GM18909 (cell line): ENCODE data around the gene PHF14.

ENCODE experiments used
- ATAC-seq: cut with Tn5 transposase; IDR thresholded peaks from one replicate; pipeline ENCODE4 v1.9.1; 2021; ENCODE audit warnings: mild to moderate bottlenecking; ENCODE audit not compliant: unreplicated experiment, poor library complexity

PHF14 gene

GRCh38 chr7:11166051-11166450 lies 192.4 kb downstream of the PHF14 start:
- no peak for ATAC-seq

- no peak for ATAC-seq
These were observed 195.0 kb downstream of the PHF14 start for GRCh38 chr7:11168650-11169170.

DNA sequence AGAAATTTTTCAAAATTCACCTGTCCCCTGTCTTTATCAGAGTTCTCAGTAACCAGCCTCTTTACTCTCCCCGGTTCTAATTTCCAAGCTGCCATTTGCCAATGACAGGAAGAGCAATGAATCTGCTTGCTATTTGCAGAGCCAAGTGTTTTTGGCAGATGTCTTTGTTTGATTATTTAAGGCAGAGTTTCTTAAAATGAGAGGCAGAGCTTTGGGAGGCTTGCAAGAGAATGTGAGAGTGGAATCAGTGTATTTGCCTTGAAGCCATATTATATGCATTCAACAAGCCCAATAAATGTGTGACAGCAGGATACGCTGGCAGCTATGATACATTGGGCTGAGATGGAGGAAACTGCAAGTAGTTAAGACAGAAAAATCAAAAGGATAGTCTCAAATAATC lies 196.5 kb downstream of the PHF14 start:
- ATAC-seq, result no peak

DNA sequence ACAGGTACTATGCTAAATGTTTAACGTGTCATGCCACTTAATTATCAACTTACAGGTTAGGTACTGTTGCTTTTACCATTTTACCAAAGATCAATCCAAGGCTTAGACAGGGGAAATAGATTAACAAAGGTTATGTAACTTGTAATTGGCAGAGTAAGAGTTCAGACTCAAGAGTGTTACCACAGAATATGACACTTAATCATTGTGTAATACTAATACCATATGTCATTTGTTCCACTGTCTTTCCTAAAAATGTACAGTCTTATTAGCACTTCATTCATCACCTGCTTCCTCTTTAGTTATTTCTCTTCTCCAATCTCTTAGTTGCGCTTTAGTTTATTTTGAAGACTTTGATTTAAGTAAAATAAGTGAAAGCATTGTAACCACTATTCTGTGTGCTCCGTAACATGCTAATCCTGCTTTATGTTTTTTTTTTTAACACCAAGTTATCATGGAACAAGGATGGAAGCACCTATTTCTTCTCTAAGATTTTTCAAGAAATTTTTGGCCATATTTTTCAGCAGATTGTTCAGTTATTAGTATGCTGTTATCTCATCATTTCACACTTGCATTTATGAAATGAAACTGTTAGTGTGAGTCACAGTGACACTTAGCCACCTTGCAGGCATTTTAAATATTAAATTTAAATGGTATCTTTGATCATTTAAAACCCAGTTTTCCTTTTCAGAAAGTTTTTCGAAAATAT lies 197.3 kb downstream of the PHF14 start:
- no peak for ATAC-seq

DNA sequence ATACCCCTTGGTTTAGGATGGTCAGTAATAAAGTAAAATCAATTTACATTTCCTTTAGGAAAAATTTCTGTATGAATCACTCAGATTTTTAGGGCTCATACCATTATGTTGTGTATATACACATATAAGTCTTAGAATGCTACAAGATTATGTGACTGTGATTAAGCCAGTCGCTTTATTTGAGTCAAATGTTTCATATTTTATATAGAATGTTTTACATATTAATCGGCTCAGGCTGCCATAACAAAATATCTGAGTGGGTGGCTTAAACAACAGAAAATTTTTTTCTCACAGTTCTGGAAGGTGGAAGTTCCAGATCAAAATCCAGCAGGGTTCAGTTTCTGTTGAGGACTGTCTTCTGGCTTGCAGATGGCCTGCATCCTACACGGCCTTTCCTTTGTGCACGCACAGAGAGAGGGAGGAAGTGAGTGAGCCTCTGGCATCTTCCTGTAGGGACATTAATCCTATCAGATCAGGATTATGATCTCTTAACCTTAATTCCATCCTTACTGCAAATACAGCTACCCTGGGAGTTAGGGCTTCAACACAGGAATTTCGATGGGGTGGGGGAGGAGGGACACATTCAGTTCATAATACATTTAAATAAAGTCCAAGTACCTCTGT lies 198.0 kb downstream of the PHF14 start:
- no peak for ATAC-seq

GRCh38 chr7:11172835-11173234 lies 199.2 kb downstream of the PHF14 start:
- no peak for ATAC-seq

GRCh38 chr7:11175371-11175770 lies 201.7 kb downstream of the PHF14 start:
- no peak for ATAC-seq

- no peak for ATAC-seq
These were observed 202.2 kb downstream of the PHF14 start for GRCh38 chr7:11175887-11176286.

DNA sequence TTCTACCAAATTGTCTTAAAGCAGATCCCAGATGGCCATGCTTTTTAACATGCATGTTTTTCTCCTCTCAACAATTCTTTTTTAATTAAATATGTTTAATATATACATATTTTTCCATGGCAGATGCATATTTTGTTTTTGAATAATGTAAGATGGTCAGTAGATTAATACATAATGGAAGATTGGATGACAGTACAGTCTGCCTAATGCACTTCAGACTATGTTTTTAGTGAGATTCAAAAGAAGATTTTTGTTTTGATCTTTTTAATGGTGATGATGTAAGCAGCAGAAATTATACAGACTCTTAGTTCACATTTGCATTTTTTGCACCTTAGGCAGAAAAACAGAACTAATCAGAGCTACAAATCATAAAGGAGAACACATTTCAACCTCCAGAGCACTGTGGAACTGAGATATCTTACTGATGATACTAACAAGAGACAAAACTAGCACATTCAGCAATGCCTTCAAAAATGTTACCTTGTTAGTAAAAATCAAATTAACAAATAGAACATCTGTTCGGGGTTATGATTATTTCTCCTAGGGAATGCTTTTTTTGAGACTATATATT lies 203.4 kb downstream of the PHF14 start:
- no peak for ATAC-seq

DNA sequence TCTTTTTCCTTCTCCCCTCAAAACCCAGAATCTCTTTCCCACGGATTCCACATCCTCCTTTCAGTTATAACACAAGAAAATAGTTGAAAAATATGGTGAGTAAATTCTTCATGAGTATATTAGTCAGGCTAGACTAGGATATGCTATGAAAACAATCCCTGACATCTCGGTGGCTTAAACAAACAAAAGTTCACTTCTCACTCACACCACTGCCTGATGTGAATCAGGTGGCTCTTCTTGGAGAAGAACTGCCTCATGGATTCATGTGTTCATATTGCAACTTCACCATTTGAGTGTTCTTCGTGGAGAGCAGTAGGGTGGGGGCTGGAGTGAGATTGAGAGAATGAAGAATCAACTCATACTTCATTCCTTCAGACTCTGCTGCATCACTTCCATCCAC lies 204.1 kb downstream of the PHF14 start:
- no peak for ATAC-seq

GRCh38 chr7:11181590-11181989 lies 207.9 kb downstream of the PHF14 start:
- no peak for ATAC-seq

DNA sequence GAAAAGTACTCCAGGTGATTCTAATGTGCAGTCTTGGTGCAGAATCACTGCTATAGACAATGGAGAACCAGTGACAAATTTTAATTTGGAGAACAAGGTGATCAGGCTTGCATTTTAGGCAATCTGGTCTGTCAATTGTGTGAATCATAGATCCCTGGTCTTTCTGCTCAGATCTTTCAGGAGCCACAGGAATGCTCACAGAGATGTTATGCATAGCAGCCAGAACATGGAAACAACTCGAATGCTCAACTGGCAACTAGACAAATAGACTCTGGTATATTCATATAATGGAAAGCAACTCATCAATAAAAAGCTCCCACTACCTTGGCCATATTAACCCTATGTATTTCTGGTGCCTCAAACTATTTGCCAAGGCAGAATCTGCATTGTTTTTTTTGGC lies 209.1 kb downstream of the PHF14 start:
- no peak for ATAC-seq

DNA sequence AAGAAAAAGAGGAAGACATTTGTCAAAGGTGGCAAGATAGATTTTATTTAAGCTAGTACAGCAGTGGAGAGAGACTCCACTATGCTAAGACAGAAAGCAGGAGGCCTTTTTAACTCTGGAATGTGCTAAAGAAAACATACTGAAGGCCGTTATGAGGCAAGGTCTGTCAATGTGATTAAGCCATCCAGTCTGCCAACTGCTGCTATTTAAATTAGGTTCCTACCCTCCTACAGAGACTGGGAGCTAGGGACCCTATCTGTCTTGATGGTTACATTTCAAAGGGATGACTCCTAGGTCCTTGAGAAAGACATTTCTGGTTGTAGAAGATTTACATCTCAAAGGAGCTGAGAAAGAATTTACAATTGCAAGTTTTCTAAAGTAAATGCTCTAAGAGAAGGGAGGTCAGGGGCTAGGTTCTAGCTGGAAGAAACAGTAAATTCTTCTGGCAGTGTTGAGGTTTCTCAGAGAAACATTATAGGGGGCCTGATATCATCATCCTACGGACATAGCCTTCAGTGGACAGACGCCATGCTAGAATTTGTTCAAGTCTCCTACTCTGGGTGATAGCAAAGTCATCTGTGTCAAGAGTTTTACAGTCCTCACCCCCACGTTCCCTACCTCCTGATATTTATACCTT lies 211.6 kb downstream of the PHF14 start:
- ATAC-seq, result no peak

- ATAC-seq, result no peak
These were observed 215.0 kb downstream of the PHF14 start for GRCh38 chr7:11188529-11189310.

- no peak for ATAC-seq
These were observed 217.4 kb downstream of the PHF14 start for GRCh38 chr7:11191081-11191480.

GRCh38 chr7:11191574-11192220 lies 218.0 kb downstream of the PHF14 start:
- ATAC-seq, result no peak

- no peak for ATAC-seq
These were observed 218.8 kb downstream of the PHF14 start for GRCh38 chr7:11192506-11192905.

DNA sequence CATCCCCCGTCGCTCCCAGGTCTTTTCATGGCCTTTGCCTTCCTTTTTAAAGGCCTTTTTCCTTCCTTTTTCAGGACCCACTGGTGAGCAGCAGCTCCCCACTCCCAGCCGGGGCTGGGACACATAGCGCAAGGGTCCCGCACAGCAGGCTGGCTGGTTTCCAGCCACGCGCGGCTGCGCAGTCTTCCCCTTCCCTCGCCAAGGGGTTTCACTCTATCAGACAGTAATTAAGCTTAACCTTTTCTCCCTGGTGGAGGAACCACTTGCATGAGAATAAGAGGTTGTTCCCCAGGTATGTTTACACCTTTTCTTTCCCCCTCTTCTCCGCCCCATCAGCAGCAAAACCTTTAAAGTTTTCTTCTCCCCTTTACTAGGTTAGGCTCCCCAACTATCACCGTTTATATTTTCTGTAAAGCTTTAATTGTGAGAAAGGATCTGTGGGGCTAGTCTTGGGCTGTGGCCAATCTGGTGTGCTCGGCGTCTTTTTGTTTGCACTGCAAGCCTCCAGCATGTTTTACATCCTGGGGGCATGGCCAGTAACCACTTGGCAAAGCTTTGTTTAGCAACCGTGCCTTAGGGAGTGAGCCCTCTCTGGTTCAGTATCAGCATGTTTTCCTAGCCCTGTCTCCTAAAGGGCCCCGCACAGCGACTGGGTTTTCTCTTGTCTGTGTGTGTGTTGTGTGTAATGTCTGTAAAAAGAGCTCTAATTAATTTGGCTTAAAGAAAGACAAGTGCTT lies 219.6 kb downstream of the PHF14 start:
- ATAC-seq, result no peak

DNA sequence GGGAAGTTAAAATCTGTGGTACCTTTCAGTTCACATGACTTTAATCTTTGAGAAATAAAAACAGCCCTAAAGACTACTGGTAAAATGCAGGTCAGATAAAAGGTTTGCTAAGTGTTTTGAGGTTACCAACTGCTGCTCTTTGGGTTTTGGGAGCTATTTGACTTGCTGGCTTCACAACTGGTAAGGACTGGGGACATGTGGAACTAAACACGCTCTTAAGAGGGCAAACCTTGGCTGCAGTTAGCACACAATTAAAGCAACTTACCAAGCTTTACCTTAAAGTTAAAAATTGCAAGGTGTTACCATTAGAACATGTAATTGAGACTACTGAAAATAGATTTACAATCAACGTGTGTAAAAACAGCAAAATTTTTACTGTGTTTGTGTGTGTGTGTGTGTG lies 220.2 kb downstream of the PHF14 start:
- ATAC-seq, result no peak
